GM12874 (cell line): ENCODE measurements around the gene TPCN2.

Experiments
- CTCF ChIP-seq: IDR thresholded peaks from 2 replicates; pipeline ENCODE4 v1.5.1; 2011; ENCODE audit warnings: low read depth, mild to moderate bottlenecking, control low read depth, low read length, moderate library complexity; ENCODE audit not compliant: insufficient read depth

TPCN2 gene

DNA sequence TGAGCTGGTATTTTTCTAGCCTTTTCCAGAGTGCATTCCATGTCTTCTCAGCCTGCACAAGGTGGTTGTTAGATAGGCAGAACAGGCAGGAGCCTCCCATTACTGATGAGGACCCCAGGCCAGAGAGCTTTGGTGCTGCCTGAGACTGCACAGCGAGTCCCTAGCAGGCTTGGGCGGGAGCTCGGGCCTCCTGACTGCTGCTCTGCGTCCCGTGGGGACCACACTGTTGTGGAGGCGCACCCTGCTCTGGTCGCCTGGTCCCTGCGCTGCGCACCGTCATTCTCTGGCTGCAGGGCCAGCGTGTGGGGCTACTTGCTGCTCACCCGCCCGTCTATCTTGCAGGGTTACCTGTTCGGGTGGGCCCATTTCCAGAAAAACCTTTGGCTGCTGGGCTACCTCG lies 8.5 kb downstream of the TPCN2 start:
- TF ChIP-seq CTCF: no peak

DNA sequence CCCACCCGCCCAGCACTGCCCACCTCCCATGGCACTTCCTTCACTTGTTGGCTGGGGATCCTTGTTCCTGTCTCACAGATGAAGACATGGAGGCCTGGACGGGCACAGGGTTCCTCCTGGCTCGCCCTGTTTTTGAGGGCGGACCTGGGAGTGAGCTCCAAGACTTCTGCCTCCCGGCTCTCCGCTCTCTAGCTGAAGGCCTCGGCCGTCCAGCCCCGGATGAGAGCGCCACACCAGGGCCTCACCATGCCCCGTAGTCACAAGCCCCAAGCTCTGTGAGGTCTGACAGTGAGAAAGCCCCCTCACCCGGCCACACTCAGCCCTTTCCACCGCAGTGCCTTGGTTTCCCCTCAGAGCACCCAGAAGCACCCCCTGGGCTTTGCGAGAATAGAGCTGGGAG lies 9.1 kb downstream of the TPCN2 start:
- TF ChIP-seq CTCF: no peak

DNA sequence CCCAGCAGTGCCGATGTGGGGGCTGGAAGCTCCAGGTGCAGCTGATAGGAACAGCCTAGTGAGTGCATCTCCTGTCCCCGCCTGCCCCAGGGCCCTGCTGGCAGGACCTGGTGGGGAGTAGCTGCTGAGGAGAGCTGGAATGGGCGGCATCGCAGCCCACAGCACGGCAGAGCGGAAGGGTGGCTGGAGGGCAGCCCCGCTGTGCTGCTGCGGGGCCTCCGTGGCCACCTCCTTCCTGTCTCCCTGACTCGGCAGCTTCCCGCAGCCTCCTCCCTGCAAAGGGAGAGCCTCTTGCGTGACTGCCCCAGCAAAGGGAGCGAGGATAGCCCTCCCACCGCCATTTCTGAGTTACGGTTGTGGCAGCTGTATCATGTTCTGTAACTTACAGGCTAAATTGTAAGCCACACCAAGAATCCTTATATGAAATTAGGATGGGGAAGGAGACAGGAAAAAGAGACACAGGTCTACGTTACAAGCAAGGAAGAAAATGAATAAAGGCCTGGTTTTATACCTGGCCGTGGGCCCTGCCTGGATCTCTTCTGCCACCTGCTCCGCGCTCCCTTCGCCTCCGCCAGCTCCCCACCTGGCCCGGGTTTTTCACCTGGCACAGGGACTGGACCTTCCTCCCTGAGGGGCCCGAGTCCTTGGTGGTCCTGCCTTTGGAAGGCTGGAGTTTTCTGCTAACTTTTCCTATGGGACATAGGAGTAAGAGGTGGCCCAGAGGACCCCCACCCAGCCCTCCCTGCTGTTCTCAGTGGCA lies 10.0 kb downstream of the TPCN2 start:
- no peak for TF ChIP-seq CTCF

GRCh38 chr11:69059429-69059828 lies 10.7 kb downstream of the TPCN2 start:
- TF ChIP-seq CTCF: no peak

DNA sequence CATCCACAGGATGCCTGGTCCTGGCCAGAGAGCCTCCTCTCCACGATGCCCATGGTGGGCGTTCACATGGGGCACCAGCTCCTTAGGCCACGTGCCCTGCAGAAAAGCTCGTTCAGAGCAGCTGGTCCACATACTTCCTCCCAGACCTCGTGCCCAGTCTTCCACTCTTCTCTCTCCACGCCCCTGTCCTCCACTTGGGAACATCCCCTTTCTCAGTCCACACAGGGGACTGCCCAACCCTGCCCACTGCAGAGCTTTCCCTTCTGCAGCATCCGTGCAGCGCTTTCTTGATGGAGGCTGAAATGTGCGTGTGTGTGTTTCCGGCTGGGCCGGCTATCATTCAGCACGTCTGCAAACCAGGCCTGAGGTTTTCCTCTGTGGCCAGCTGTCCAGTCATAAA lies 11.3 kb downstream of the TPCN2 start:
- TF ChIP-seq CTCF: no peak

DNA sequence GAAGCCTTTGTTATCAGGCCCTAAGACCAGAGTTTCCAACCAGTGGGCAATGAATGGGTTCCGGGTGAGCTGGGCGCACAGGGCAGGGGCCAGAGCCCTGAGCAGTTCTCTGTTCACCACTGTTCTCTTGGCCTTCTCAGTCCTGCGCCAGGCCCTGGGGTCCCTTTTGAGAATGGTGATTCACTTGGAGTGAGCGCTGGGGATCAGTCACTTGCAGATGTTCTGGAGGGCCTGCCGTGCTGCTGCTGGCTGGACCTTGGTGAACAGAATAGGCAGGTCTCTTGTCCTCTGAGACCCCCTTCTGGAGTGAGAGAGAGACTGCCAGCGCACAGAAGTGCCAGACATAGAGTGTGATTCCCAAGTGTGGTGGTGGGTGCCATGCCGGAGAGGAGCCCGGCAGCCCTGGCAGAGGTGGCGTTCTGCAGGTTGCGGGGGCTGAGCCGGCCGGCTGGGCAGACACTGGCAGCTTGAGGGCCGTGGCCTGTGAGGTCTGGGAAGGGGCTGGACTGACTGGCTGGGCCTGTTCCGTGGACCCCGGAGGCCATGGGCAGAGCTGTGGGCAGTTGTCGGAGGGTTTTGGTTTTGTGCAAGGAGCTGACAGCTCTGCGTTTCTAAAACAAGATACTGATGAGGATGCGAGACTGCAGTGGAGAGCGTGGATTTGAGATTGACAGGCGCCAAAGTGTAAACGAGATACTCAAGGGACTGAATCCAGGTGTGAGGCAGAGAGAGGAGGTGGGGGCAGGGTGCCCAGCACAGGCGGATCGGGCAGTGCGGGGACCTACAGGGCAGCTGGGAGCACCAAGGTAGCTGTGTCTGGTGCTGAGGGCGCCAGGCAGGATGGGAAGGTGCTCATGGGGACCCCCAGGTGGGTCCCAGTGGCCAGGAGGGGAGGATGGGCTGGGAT lies 12.3 kb downstream of the TPCN2 start:
- TF ChIP-seq CTCF: no peak

DNA sequence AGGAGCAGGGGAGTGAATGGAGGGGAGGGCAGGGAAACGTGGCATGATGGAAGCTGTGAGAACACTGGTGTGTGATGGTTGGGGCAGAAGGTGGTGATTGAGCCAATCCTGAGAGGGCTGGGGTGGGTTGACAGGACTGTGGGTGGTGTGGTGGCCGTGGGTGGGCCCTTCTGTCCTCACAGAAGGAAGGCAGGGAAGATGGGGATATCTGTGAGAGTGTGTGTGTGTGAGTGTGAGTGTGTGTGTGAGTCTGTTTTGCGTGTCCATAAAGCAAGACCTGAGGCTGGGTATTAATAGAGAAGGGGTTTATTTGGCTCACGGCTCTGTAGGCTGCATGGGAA lies 13.0 kb downstream of the TPCN2 start:
- TF ChIP-seq CTCF: no peak
